ENCODE data around the gene CATSPER3.

- no peak for TF ChIP-seq POLR2A (IDR thresholded peaks at IDR 0.05; ENCODE audit: low read length)
- TF ChIP-seq GATA1 (IDR thresholded peaks at IDR 0.05; ENCODE audit: low read depth, low read length), result no peak
Observed at GRCh38 chr5:135007749-135008363, 40.1 kb downstream of the CATSPER3 start.

All from erythroblast (primary cell).